KMS-11 (cell line): Measurements from ENCODE around the gene CCL4L2.
"Not testable (repeated sequence)": the region's sequence is repeated elsewhere in the genome, so short reads cannot be mapped to it uniquely, and the experiment has no call there.

Source experiments
- H2AFZ ChIP-seq: fragments of 200-600 bp; sonication (generic); 2 replicates; pipeline ENCODE4 v1.6.1; 2016; ENCODE audit warnings: antibody characterized with exemption, mixed run types, low read depth
- H3K27ac ChIP-seq: fragments of 200-600 bp; sonication (generic); 2 replicates; pipeline ENCODE4 v1.6.1; 2016; ENCODE audit warnings: mild to moderate bottlenecking, mixed run types
- H3K27me3 ChIP-seq: fragments of 200-600 bp; sonication (generic); 2 replicates; pipeline ENCODE4 v1.6.1; 2017; ENCODE audit warnings: mild to moderate bottlenecking, low read depth, mixed run types, moderate library complexity; ENCODE audit not compliant: insufficient read depth
- H3K36me3 ChIP-seq: fragments of 200-600 bp; sonication (generic); 2 replicates; pipeline ENCODE4 v1.6.1; 2017; ENCODE audit warnings: mild to moderate bottlenecking, mixed run types; ENCODE audit not compliant: insufficient read depth
- H3K4me1 ChIP-seq: fragments of 200-600 bp; sonication (generic); 2 replicates; pipeline ENCODE4 v1.6.1; 2016; ENCODE audit warnings: mild to moderate bottlenecking, low read depth, mixed run types; ENCODE audit not compliant: poor library complexity, severe bottlenecking
- H3K4me2 ChIP-seq: fragments of 200-600 bp; sonication (generic); 2 replicates; pipeline ENCODE4 v1.7.0; 2016; ENCODE audit warnings: mild to moderate bottlenecking, mixed run types
- H3K4me3 ChIP-seq: fragments of 200-600 bp; sonication (generic); IDR thresholded peaks from 2 replicates; pipeline ENCODE4 v1.6.1; 2017; ENCODE audit warnings: low read depth, low read length, mixed read lengths; ENCODE audit not compliant: insufficient read depth
- H3K79me2 ChIP-seq: fragments of 200-600 bp; sonication (generic); 2 replicates; pipeline ENCODE4 v1.6.1; 2016; ENCODE audit warnings: low read depth, mixed run types; ENCODE audit not compliant: insufficient read depth
- H3K9ac ChIP-seq: fragments of 200-600 bp; sonication (generic); 2 replicates; pipeline ENCODE4 v1.6.1; 2016; ENCODE audit warnings: mild to moderate bottlenecking, mixed run types
- H4K20me1 ChIP-seq: fragments of 200-600 bp; sonication (generic); 2 replicates; pipeline ENCODE4 v1.6.1; 2016; ENCODE audit warnings: mild to moderate bottlenecking, mixed run types; ENCODE audit not compliant: insufficient read depth
- CTCF ChIP-seq: fragments of 200-600 bp; sonication (generic); conservative IDR thresholded peaks from 2 replicates; pipeline ENCODE4 v1.6.1; 2017; ENCODE audit warnings: low read depth, mild to moderate bottlenecking, antibody characterized with exemption, low read length, moderate library complexity, mixed read lengths

The CCL4L2 gene

GRCh38 chr17:36209575-36209974 lies 1.3 kb upstream of the CCL4L2 start:
- H3K9ac ChIP-seq = no peak overlapping the region
- TF ChIP-seq CTCF = no peak
- no peaks in the 10 kb centered on the region for H4K20me1 ChIP-seq
- H3K36me3 ChIP-seq = no peaks in the 10 kb centered on the region
- H3K79me2 ChIP-seq = no peaks in the 10 kb centered on the region
- peaks cover 11% of the 10 kb centered on the region for H3K4me1 ChIP-seq
- H3K27ac ChIP-seq = no peak overlapping the region
- no peak overlapping the region for H3K4me2 ChIP-seq
- H2AFZ ChIP-seq = no peak overlapping the region
- H3K27me3 ChIP-seq = no peaks in the 10 kb centered on the region
- H3K4me3 ChIP-seq = no peak overlapping the region

- H3K4me2 ChIP-seq, H3K4me3 ChIP-seq, H3K36me3 ChIP-seq, H3K9ac ChIP-seq, H3K4me1 ChIP-seq, H3K27ac ChIP-seq, H4K20me1 ChIP-seq, H2AFZ ChIP-seq, H3K79me2 ChIP-seq, H3K27me3 ChIP-seq: not testable (repeated sequence)
Observed at GRCh38 chr17:36211484-36212271, 815 bp downstream of the CCL4L2 start.

DNA sequence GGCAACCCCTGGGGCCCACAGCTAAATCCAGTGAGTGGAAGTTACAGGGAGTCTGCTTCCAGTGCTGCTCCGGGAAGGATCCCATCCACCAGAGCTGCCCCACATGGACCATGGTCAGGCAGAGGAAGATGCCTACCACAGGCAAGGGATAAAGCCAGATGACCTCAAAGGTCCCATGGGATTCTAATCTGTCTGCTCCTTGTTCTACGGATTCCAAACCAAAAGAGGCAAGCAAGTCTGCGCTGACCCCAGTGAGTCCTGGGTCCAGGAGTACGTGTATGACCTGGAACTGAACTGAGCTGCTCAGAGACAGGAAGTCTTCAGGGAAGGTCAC lies 1.4 kb downstream of the CCL4L2 start:
- H3K4me2 ChIP-seq = no peak overlapping the region

GRCh38 chr17:36212966-36213365 lies 2.1 kb downstream of the CCL4L2 start:
- no peak for TF ChIP-seq CTCF
- Histone ChIP-seq H3K27me3 (no peaks in the 10 kb centered on the region), H3K4me1 (no peaks in the 10 kb centered on the region), H3K4me2 (no peak overlapping the region), H3K27ac (no peak overlapping the region), H2AFZ (no peak overlapping the region), H3K36me3 (no peaks in the 10 kb centered on the region), H3K79me2 (no peaks in the 10 kb centered on the region), H3K9ac (no peak overlapping the region), H3K4me3 (no peak overlapping the region), H4K20me1 (no peaks in the 10 kb centered on the region)

More for the DNA sequence above, 1.4 kb downstream of the CCL4L2 start:
- Histone ChIP-seq H3K79me2 (no peaks in the 10 kb centered on the region), H3K36me3 (no peaks in the 10 kb centered on the region), H2AFZ (no peak overlapping the region), H3K9ac (no peak overlapping the region), H3K27ac (no peak overlapping the region), H4K20me1 (no peaks in the 10 kb centered on the region), H3K4me3 (no peak overlapping the region), H3K4me1 (no peaks in the 10 kb centered on the region), H3K27me3 (no peaks in the 10 kb centered on the region)
- no peak for TF ChIP-seq CTCF

- H4K20me1 ChIP-seq = no peaks in the 10 kb centered on the region
- no peak overlapping the region for H2AFZ ChIP-seq
- H3K79me2 ChIP-seq = no peaks in the 10 kb centered on the region
- H3K4me2 ChIP-seq = no peak overlapping the region
- no peak overlapping the region for H3K27ac ChIP-seq
- no peaks in the 10 kb centered on the region for H3K27me3 ChIP-seq
- no peaks in the 10 kb centered on the region for H3K4me1 ChIP-seq
- TF ChIP-seq CTCF = no peak
- no peaks in the 10 kb centered on the region for H3K36me3 ChIP-seq
- no peak overlapping the region for H3K4me3 ChIP-seq
- no peak overlapping the region for H3K9ac ChIP-seq
Observed at GRCh38 chr17:36213695-36214094, 2.8 kb downstream of the CCL4L2 start.
